HS-5 (cell line): Measurements from ENCODE around the gene NRG3.
"Not testable (repeated sequence)": the region's sequence is repeated elsewhere in the genome, so short reads cannot be mapped to it uniquely, and the experiment has no call there.

Experiments
- DNase-seq: peaks from one replicate; pipeline ENCODE4 v3.0.0-alpha.2; 2012; ENCODE audit warnings: low read depth

NRG3 gene

DNA sequence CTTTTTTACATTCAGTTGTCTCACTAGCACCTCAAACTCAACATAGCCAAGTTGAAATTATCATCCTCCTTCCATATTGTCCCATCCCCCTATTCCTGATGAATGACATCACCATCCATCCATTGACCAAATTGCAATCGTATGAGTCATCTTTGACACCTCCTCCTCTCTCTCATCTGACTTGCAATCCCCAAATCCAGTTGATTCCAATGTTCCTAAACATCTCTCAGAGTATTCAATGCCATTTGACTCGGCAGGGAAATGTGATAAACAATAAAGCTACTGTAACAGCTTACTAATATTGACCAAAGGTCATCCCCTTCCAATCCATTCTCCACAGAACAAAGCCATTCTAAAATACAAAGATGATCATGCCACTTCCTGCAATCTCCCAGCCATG is 1047.8 kb downstream of the NRG3 start:
- peak; percentile 28 for DNase-seq

DNA sequence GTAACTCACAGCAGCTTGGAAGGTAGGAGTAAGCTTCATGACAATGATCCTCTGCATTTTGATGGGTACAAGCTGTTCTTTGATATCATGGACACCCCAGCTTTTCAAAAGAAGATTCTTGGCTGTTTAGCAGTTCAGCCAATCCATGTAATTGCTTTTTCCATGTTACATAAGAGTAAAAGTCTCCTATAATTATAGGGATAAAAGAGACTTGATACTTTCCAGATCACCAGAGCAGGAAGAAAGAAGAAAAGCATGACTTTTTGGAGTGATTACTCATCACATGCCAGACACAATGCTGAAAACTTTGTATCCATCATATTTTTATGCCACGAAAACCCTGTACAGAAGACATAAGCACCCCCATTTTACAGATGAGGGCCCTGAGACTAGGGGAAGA is 1049.7 kb downstream of the NRG3 start:
- DNase-seq, result no peak

DNA sequence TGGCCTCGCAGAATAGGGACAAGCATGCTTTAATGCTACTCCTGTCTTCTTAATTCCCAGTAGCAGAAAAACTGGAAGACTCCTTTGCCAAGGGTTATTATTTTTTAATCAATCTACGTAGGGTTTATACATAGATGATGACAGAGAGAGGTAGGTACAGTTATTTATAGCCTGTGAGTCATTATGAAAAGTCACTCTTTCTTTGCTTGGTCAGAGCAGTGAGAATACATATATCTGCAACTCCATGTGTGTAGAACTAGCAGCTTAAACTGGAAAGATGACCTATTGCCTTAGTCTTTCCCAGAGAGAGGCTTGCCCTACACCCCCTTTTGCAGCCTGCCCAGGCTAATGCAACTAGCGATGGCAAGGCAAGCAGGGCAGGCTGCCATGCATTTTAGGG is 1050.6 kb downstream of the NRG3 start:
- DNase-seq, result no peak

DNA sequence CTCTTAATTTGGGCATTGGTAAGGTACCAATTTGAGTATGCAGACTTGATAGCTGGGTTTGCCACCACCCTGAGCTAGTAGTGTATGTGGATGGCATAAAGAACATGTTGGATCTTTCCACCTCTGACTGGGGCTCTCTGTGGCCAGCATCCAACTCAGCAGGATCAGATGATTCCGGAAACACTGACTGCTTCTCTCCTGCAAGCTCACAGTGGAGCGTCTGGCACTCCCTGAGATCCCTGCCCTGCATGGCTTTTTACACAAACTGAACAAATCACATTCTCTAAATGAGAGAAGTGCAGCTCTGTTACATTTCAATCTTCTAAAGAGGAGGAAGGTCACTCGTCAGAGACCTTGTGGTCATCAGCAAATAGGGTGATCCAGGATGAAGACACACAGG is 1057.5 kb downstream of the NRG3 start:
- DNase-seq, result no peak

DNA sequence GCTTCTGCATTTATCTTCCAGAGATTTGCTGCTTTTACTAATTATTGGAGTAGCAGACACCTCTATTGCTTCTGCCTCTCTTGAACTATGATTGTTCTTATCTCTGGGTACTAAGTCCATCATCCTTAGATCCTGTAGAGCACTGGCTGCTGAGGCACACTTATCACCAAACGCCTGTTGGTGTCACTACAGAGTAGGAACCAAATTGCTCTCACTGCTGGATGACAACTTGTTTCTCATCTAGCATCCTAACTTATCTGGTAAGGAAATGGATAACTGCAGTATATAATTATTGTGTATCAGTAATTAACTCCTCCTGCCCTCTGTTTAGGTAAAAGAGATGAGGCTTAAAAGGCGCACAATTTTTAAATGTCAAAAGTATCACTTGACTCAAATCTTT is 1059.4 kb downstream of the NRG3 start:
- DNase-seq, result no peak

DNA sequence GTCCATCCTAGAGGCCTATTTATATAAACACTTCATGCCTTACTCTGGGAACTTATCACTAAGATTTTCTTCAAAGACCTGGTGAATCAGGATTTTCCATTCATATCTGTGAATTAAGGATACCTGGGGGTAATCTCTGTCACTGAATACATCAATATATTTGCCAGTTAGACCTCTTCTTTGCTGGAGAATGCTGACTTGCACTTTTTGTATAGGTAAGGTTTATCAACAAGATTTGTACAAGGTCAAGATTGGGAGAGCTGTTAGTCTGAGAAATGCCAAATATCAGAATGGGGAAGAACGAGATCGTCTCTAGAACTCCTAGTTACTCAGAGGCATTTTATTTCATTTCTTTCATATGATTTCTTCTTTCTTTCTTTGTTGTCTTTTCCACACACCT is 1060.0 kb downstream of the NRG3 start:
- DNase-seq, result no peak

DNA sequence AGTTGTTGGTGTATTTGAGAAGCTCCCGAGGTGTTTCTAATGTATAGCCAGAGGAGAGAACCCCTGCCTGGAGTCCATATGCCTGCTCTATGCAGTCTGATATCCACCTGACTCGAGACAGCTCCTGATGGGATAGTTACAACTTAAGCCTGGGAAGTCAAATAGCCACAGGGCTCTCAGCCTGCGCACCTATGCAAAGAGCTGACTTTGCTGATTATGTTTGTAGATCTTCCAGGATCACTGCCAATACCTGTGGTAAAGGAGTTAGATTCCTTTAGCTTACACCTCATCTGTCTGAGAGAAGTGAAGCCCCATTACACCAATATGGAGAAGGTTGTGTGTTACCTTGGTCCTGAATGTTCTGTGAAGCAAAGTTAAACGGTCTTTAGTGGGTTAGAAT is 1063.3 kb downstream of the NRG3 start:
- DNase-seq, result no peak

DNA sequence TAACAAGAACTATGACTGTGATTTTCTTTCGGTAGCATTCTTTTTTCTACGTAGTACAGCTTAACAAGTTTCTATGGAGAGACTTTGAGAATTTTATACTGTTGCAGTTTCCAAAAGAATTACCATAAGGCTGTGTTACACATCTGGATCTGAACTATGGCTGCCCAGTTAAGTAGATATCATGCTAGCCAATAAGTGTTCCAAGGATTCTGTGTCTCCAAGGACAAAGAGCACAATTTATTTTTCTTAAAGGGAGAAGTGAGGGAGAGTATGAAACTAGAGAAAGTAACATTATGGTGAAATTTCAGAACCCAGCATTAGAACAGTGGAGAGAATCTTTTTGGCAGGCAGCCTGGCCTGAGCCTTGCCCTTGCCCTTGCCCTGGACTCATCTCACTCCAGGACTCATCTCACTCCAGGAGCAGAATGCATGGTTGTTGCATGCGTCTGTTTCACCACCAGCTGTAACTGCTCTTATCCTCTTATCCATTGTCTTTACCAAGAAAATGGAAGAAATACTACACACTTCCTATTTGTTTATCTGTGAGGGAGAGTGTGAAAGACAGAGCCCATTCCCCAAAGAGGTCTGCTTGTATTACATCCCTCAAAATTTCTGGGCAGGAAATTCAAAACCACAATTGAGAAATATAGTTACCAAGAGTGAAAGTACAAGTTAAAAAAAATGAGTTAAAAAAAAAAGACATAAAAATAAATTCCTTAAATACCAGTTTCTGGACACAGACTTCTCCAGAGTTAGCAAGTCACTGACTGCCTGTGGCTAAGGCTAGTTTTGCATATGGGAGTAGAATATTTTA is 1067.5 kb downstream of the NRG3 start:
- DNase-seq, result peak; percentile 42

DNA sequence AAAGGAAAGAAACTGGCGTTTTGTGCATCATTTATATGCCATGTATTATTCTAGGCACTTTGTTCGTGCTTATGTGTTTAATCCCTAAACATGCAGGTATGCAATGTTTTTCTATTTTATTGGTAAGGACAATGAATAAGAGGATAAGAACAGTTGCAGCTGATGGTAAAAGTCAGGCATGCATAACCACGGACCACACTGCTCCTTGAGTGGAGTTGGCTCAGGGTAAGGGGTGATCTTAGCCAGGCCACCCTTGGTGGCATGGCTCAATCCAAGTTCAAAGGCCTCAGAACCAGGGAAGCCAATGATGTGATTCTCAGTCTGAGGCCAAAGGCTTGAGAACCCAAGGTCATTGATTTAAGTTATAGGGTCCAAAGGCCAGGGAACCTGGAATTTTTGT is 1068.1 kb downstream of the NRG3 start:
- no peak for DNase-seq

DNA sequence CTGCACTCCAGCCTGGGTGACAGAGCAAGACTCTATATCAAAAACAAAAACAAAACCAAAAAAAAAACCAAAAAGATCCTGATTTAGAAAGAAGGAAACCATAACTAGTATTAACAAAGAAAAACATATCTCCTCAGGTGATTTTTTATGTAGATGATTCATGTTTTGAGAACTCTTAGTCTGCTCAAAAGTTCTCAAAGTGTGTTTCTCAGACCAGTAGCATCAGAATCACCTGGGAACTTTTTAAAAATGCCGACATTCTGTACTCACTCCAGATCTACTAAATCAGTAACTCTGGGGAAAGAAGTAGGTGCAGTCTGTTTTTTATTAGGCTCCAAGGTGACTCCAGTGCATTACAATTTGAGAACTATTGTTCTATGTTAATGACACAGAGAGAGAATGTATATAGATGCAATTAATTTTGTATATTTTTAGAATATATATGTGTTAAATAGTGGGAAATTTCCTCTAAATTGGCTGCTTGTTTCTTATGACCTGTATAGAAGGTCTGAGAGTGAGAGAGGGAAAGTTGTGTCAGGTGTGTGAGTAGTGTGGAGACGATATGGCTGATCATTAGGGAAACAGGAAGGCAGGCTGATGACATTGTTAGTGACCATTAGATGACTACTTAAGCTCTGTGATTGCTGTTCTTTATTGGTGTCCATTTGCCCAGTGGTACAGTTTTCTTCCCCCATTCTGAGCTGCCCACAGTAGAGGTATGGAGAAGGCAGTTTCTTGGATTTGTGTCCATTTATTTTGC is 1075.0 kb downstream of the NRG3 start:
- no peak for DNase-seq

DNA sequence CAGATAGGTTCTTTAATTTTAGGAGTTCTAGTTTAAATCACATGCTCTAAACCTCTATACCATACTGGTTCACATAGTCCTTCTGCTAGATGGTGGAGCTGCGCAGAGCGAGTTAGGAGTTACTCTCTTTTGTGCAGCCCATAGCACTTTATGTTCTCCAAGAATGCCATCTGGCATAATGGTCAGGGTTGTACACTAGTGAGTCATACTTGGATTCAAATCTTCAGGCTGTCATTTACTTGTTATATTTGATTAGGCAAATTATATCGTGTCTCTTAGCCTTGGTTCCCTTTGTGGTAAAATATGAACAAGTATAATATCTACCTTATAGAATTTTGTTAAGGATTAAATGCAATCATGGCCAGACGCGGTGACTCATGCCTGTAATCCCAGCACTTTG is 1078.3 kb downstream of the NRG3 start:
- DNase-seq, result no peak

DNA sequence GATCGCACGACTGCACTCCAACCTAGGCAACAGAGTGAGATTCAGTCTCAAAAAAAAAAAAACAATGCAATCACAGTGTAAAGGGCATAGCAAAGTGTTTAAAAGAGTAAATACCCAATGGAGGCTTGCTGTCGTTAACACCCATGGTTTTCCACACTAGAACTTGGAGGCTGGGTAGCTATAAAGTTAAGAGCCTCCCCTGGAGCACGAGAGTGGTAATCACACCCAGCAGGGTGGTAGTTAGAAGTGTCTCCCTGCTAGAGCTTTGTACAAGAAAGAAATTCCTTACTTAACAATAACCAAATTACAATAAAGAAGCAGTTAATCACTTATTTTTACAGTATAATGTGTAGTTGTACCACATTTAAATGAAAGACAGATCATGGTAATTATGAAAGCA is 1078.9 kb downstream of the NRG3 start:
- DNase-seq, result no peak

DNA sequence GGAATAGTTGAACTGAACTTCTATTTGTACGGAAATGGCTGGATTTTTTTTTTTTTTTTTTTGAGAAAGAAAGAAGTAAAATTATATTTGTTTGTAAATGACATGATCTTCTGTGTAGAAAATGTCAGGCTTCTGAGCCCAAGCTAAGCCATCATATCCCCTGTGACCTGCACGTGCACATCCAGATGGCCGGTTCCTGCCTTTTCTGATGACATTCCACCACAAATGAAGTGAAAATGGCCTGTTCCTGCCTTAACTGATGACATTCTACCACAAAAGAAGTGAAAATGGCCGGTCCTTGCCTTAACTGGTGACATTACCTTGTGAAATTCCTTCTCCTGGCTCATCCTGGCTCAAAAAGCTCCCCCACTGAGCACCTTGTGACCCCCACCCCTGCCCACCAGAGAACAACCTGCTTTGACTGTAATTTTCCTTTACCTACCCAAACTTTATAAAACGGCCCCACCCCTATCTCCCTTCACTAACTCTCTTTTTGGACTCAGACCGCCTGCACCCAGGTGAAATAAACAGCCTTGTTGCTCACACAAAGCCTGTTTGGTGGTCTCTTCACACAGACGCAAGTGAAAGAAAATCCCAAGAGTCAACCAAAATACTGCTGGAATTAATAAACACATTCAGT is 1085.5 kb downstream of the NRG3 start:
- DNase-seq, result not testable (repeated sequence)

DNA sequence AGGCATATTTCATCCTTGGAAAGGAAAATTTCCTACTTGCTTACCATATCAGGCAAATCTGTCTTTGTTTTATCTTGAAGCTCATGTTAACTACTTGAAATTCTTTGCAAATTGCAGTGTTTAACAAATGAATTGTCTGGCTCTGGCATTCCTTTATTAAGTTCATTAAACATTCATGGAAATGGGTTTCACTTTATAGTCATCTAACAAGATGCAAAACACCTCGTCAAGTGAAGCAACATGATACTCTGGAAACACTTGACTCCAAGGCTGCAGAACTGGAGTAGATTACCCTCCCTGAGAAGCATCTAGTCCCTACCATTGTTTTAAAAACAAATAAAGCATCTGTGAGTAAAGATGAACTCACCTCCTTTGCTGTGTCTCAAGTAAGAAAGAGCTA is 1086.9 kb downstream of the NRG3 start:
- DNase-seq, result no peak

DNA sequence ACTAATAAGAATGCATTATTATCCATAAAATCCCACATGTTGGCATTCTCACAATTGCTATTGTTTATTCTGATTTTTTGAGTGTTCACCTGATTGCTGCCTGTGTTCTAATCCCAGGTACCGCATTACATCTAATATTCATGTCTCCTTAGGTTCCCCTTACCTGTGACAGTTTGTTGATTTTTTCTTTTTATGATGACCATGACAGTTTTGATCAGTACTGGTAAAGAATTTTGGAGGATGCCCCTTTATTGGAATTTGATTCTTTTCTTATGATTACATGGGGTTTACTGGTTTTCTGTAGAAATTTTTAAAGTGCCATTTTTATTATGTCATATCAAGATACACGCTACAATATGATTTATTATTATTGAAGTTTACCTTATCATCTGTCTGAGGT is 1091.1 kb downstream of the NRG3 start:
- DNase-seq, result no peak

DNA sequence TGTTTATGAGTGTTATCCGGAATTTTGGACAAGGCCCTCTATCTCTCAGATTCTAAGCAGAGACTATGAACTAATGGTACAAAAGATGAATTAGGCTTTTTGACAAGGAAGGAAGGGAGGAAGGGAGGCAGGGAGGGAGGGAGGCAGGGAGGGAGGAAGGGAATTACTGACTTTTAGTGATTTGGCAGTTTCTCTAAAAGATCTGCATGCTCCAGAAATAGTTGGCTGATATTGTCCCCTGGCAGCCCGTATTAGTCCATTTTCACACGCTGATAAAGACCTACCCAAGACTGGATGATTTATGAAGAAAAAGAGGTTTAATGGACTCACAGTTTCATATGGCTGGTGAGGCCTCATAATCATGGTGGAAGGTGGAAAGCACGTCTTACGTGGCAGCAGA is 1093.5 kb downstream of the NRG3 start:
- no peak for DNase-seq

DNA sequence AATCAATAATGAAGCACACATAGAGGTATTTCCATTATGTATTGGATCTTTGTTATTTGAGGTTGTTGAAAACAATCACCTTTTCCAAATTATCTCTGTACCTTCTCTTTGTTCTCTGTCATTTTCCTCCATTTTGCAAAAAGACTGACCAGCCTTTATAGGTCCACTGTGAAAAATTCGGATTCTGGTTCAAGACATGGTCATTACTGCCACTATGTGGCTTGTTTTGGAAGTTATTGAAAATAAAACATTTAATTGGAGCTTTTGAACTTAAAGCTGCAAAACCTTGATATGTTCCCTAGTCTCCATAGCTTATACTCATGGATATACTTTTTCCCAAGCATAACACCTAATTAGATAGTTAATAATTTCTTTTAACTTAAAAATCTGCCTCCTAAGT is 1094.4 kb downstream of the NRG3 start:
- DNase-seq, result peak; percentile 13

DNA sequence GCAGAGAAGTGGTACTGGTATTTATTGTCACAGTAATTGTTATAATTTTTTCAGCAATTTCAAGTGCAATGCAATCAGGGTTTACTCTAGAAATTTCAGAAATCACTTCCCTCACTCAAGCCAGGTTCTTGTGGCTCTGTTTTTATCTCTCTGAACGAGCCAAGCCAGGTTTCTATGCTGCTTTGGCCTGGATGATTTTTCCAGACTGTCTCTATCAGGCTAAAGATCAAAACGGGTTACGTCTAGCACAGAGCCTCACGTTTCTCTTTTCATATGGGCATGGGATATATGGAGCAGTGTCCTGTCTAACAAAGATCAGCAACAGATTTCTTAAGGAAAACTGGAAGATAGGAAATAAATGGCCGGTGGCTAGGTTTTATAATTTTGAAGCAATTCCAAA is 1105.3 kb downstream of the NRG3 start:
- DNase-seq, result no peak

DNA sequence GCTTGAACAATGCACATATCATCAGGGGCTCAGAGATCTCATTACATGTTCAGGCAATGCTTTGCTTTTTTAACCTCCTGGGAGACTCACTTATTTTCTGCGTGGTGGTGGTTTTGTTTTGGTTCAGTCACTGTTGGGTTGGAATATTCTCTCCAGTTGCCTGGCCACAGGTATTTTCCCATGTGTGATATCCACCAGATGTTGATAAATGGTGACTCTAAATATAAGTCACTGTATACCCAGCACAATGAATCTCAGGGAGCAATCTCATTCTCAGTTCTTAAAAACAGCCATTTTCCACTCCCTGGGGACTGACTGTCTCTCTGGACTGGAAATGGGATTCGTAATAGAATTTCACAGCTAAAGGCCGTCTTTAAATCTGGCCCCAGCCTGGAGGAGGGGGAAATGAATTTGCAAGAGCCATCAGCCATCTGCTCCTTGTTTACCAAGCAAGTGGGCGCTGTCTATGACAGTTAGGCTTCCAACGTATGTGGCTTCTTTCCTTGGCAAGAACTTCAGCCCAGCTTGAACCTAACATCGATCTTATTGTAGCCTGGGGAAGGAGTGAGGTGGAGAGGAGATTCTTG is 1106.2 kb downstream of the NRG3 start:
- DNase-seq, result peak; percentile 41

DNA sequence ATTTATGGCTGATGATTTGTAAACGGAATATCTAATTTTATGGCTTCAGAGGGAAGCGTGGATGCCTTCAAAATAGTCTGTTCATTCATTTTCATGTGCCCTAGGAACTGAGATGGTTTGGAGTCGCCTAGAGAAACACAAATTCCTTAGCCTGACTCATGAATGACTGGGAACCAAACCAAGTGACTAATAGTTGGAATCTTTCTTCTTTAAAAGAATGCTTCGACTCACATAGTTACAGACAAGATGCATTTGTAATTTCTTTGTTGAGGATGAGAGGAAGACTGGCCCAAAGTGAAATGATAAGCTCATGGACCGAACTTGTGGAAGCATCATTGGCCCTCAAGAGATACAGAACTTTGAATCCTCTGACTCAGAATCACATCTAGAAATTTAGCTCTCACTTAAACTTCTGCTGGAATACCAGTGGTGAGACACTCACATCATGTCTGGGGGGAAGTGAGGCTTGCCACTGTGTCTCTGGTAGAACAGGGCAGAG is 1107.2 kb downstream of the NRG3 start:
- peak; percentile 94 for DNase-seq

DNA sequence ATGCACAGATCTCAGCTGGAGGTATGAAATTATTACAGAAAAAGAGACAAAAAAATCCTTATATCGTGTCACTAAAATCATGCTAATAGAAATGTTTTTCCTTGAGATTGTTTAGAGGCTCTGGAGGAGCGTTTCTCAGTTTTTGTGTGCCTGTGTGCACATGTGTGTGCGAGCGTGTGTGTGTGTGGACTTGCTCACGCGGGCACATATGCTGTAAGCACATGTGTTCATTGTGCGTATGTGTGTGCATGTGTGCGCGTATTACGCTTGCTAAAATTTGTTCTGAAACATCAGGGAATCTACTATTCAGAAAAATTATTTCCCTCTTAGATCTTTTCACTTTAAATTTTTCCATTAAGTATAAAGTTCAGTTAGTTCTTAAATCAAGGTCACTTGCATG is 1111.2 kb downstream of the NRG3 start:
- no peak for DNase-seq

DNA sequence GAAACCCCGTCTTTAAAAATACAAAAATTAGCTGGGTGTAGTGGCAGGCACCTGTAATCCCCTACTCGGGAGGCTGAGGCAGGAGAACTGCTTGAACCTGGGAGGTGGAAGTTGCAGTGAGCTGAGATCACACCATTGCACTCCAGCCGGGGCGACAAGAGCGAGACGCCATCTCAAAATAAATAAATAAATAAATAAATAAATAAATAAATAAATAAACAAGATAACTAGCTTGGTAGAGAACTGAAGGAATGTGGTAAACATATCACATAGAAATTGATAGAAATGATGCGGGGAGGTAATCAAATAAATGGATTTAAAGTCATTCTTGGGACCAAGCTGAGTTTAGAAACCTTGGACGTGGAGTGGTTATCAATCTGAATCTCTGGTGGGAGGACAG is 1131.5 kb downstream of the NRG3 start:
- not testable (repeated sequence) for DNase-seq

DNA sequence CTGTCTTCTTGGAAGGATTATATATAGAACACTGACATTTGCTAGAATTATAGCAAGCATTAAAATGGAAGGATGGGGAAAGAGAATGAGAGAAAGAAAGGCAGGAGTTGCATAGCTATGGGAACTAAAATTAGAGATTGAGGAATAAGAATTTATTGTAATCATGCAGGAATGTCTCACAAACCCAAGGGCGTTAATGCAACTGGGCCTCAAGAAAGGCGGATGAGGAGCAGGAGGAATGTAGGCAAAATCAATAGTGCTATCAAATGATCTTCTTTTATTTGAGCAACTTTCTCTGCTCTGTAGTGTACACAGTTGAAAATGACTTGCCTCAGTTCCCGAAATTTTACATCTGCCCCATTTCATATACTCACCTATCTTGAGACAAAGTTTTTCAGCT is 1132.5 kb downstream of the NRG3 start:
- DNase-seq, result no peak
